ENCODE measurements around the gene MUC5B. TPM values are rescaled to one million over a fixed set of nuclear protein-coding genes. Genes with fewer than 3 reads are reported as not detected.
A peak's percentile ranks its signal among the peaks of the same experiment; 100 is the strongest.

MUC5B gene
- total and polyA plus RNA-seq, 2 of the 13 experiments (the other 11 are each of a cell fraction or from before 2014, with no cell fraction given): 0.01 TPM; not detected in 1

- Histone ChIP-seq H3K4me3 (replicated peaks in 1 of 3; ENCODE audit: insufficient read depth in 1 of 3, low read depth in 2 of 3, low read length in 3 of 3) (no peak overlapping the region; a peak in 1 of 6 replicates), H3K79me2 (ENCODE audit: insufficient read depth, low read length) (no peaks in the 10 kb centered on the region), H3K27ac (ENCODE audit: extremely low read length, insufficient read depth, low read length) (no peak overlapping the region), H3K4me2 (ENCODE audit: low read depth, low read length) (no peak overlapping the region), H3K36me3 (replicated peaks in 1 of 2; ENCODE audit: control insufficient read depth in 1 of 2, insufficient read depth in 2 of 2, low read length in 2 of 2) (no peaks in the 10 kb centered on the region), H3K9me3 (ENCODE audit: low read length) (no peaks in the 10 kb centered on the region), H3K4me1 (ENCODE audit: insufficient read depth, low read length) (peaks cover 36% of the 10 kb centered on the region), H2AFZ (ENCODE audit: low read length) (no peak overlapping the region), H3K27me3 (ENCODE audit: control insufficient read depth in 1 of 2, insufficient read depth in 2 of 2, low read length in 2 of 2) (peaks cover 17 to 72% of the 10 kb centered on the region in 2 experiments), H3K9ac (ENCODE audit: insufficient read depth, low read depth, low read length) (no peak overlapping the region), H4K20me1 (ENCODE audit: insufficient read depth, low read length) (peaks cover 13% of the 10 kb centered on the region; the same call in 1 of the 2 replicates)
- FAIRE-seq (no peak), DNase-seq (ENCODE audit: low spot score) (no peak), ATAC-seq (no peak)
- ChIA-PET POLR2A (no interaction called here), CTCF (ENCODE audit: low intra/inter-chr PET ratio, low total read pairs) (no interaction called here)
- in situ Hi-C loops (cut with HindIII; ENCODE audit: extremely low pct_ligation_motif_present, low pct_unique_long_range_greater_than_20kb): no loop called here
- intact Hi-C loops (cut with micrococcal nuclease; ENCODE audit: unreplicated experiment): no loop called here
- BruUV-seq (replicated peaks): no TSS peak
- TF ChIP-seq ZZZ3 (CRISPR knock-in tag; IDR thresholded peaks at IDR 0.05; ENCODE audit: borderline replicate concordance) (no peak), ZNF10 (CRISPR knock-in tag; IDR thresholded peaks at IDR 0.05; ENCODE audit: borderline replicate concordance, low read depth) (no peak), ZNF547 (CRISPR knock-in tag; IDR thresholded peaks at IDR 0.05) (0 out of 2 replicates have a peak, but pooled peaks have one; percentile 38)
- no CpG with 5 or more reads among the region's 16 CpGs for WGBS (ENCODE audit: low lambda C conversion rate)
Measured at GRCh38 chr11:1218788-1219445, 3.9 kb upstream of the MUC5B start.

- H3K9ac ChIP-seq (ENCODE audit: insufficient read depth, low read depth, low read length): no peak overlapping the region
- peak overlapping the region in 1 of 3 experiments; percentile 10; a peak in 1 of 6 replicates for H3K4me3 ChIP-seq (replicated peaks in 1 of 3; ENCODE audit: insufficient read depth in 1 of 3, low read depth in 2 of 3, low read length in 3 of 3)
- H3K27ac ChIP-seq (ENCODE audit: extremely low read length, insufficient read depth, low read length): no peak overlapping the region
- H4K20me1 ChIP-seq (ENCODE audit: insufficient read depth, low read length): peaks cover 13% of the 10 kb centered on the region; the same call in 1 of the 2 replicates
- in situ Hi-C loops (cut with HindIII; ENCODE audit: extremely low pct_ligation_motif_present, low pct_unique_long_range_greater_than_20kb) (no loop called here), intact Hi-C loops (cut with micrococcal nuclease; ENCODE audit: unreplicated experiment) (no loop called here)
- no peak for FAIRE-seq
- WGBS (ENCODE audit: low lambda C conversion rate): 40% methylated on average over 1 of the region's 10 CpGs
- H3K27me3 ChIP-seq (ENCODE audit: control insufficient read depth in 1 of 2, insufficient read depth in 2 of 2, low read length in 2 of 2): peaks cover 17 to 71% of the 10 kb centered on the region in 2 experiments
- no TSS peak for BruUV-seq (replicated peaks)
- no peaks in the 10 kb centered on the region for H3K36me3 ChIP-seq (replicated peaks in 1 of 2; ENCODE audit: control insufficient read depth in 1 of 2, insufficient read depth in 2 of 2, low read length in 2 of 2)
- H3K9me3 ChIP-seq (ENCODE audit: low read length): no peaks in the 10 kb centered on the region
- H3K4me1 ChIP-seq (ENCODE audit: insufficient read depth, low read length): peaks cover 36% of the 10 kb centered on the region
- no peaks in the 10 kb centered on the region for H3K79me2 ChIP-seq (ENCODE audit: insufficient read depth, low read length)
- H2AFZ ChIP-seq (ENCODE audit: low read length): no peak overlapping the region
- POLR2A ChIA-PET: no interaction called here
- ATAC-seq: no peak; the same call in 2 of the 3 replicates
- peak overlapping the region; percentile 28 for H3K4me2 ChIP-seq (ENCODE audit: low read depth, low read length)
- CTCF ChIA-PET (ENCODE audit: low intra/inter-chr PET ratio, low total read pairs): no interaction called here
- TF ChIP-seq PCBP1 (IDR thresholded peaks at IDR 0.05; ENCODE audit: borderline replicate concordance, low read depth, low read length): 0 out of 2 replicates have a peak, but pooled peaks have one; percentile 15
- no peak for TF ChIP-seq NKX3-1 (CRISPR knock-in tag; IDR thresholded peaks at IDR 0.05)
- TF ChIP-seq SMAD1 (CRISPR knock-in tag; IDR thresholded peaks at IDR 0.05; ENCODE audit: borderline replicate concordance, low read depth): 0 out of 2 replicates have a peak, but pooled peaks have one; percentile 4
- 0 out of 2 replicates have a peak, but pooled peaks have one; percentile 19 for TF ChIP-seq REL (CRISPR knock-in tag; conservative IDR thresholded peaks at IDR 0.05)
- no peak for DNase-seq (ENCODE audit: low spot score)
Measured at GRCh38 chr11:1219446-1219833, 3.4 kb upstream of the MUC5B start.

All from HepG2 (cell line).